ENCODE measurements around the gene TRABD2B. TPM values are rescaled to one million over a fixed set of nuclear protein-coding genes. Genes with fewer than 3 reads are reported as not detected.

Gene TRABD2B
- total RNA-seq, 1 donor from 2014 or later = not detected

DNA sequence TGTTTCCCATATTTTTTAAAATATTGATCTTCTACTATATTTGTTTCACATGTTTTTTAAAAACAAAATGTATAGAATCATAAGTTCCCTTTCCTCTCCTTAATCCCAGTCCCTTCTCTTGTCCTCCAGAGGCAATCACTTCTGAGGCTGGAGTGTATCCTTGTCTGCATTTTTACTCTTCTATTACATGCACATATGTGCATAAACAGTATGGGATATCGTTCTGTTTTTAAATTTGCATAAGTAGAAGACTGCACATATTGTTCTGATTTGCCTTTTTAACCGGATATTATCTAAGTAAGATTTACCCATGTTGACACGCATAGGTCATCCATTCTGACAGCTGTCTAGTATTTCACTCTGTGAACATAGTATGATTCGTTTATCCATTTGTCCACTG is 142.0 kb downstream of the TRABD2B start:
- DNase-seq (ENCODE audit: low read depth) = no peak

DNA sequence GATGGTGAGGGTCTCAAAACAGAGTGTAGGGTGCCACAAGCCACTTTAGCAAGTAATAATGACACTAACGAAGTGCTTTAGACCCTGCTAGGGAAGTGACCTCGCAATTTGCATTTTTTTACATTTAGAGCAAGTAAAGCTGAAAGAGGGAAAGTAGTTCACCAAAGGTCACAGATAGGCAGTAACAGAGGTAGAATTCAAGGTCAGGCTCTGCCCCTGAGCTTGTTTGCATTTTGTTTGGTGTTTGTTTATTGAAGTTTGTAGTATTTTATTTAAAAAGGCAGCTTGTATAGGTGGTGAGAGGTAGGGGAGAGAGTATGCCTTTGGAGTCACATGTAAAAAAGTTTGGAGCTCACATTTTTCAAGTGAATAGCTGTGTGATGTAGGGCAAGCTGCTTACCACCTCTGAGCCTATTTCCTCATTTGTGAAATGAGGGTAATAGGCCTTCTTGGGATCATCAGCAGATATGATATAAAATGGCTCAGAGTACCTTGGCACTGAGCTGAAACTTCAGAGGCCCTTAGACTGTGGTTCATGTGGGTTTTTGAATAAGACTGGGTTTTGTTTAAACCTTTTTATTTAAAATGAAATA is 142.5 kb downstream of the TRABD2B start:
- no peak for DNase-seq (ENCODE audit: low read depth)

GRCh38 chr1:47853852-47854251 is 143.3 kb downstream of the TRABD2B start:
- DNase-seq (ENCODE audit: low read depth) = no peak

GRCh38 chr1:47853059-47853458 is 144.1 kb downstream of the TRABD2B start:
- DNase-seq (ENCODE audit: low read depth) = no peak

- DNase-seq (ENCODE audit: low read depth) = no peak
Observed at GRCh38 chr1:47852006-47852718, 145.0 kb downstream of the TRABD2B start.

GRCh38 chr1:47850451-47850850 is 146.7 kb downstream of the TRABD2B start:
- DNase-seq (ENCODE audit: low read depth) = no peak

DNA sequence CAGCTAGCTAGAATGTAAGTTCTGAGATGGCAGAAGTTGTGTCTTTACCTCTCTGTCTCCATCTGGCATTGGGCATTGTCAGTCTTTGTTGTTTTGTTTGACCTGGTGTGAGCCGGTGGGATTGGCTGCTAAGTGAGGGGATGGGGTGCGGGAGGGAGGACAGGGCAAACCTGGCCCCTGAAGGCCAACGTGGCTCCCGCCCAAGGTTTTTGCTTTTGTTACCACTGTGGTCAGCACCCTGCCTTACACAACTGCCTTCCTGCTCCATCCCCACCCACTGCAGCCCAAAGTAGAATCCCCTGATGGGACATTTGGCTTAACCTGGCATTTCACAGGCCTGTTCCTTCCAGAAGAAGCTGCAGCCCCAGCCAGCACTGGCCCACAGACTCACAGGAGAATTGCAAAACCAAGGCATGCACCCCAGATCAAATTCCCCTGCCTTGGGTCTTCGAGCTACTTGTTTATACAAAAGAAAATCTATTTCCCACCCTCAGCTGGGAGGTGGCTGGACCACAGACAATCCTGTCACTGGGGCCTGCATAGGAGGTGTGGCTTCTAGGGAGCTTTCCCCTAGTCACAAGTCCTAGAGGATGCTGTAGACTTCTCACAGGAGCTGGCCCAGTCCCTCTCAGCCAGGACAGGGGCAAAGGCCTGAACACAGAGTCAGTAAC is 147.5 kb downstream of the TRABD2B start:
- DNase-seq (ENCODE audit: low read depth) = no peak

GRCh38 chr1:47849005-47849521 is 148.1 kb downstream of the TRABD2B start:
- no peak for DNase-seq (ENCODE audit: low read depth)

DNA sequence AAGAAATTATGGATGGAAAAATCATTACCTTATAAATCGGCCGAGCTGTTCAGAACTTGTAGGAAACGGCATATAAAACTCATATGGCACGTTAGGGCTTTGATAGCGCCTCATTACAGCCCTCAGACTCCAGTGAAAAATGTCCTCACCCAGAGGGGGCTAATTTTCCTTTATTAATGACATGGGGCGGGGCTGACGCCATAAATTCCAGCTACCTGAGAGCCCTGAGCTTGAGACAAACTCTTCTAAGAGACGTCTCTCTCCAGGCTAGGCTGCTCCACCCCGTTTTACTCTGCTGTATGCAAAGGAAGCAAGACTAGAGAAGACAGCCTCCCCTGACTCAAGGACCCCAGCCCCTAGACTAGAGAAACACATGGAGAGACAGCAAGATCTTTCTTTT is 149.4 kb downstream of the TRABD2B start:
- no peak for DNase-seq (ENCODE audit: low read depth)

- no peak for DNase-seq (ENCODE audit: low read depth)
Observed at GRCh38 chr1:47844558-47844955, 152.6 kb downstream of the TRABD2B start.

- no peak for DNase-seq (ENCODE audit: low read depth)
Observed at GRCh38 chr1:47843781-47844557, 153.2 kb downstream of the TRABD2B start.

GRCh38 chr1:47843059-47843458 is 154.1 kb downstream of the TRABD2B start:
- DNase-seq (ENCODE audit: low read depth) = no peak

DNA sequence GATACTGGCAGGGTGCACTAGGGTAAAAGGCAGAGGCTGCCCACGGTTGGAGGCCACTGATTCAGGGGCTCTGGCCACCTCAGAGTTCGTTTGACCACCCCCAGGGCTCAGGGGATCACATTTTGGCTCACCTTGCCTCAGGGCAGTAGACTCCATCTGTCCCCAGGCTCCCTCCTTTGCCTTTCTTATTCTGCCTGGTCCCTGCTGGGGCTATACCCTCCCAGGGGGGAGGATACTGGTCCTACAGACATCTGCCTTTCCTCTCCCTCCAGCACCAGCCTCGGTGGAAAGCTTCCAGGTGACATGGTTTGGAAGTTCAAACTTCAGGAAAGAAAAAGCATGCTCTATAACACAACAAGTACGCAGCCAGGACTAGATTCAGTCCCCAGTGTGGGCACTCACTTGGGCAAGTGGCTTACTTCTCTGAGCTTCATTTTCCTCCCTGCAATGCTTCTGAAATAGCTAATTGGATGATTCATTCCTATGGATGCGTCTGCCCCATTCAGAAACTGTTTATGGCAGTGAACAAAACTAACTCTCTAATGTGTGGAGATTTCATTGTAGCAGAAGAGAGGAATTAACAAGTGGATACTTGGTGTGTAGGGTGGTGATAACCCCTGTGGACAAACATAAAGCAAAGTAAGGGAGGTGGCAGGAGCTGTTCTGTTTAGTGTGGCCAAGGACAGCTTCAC is 154.8 kb downstream of the TRABD2B start:
- no peak for DNase-seq (ENCODE audit: low read depth)

GRCh38 chr1:47841356-47841755 is 155.8 kb downstream of the TRABD2B start:
- no peak for DNase-seq (ENCODE audit: low read depth)

DNA sequence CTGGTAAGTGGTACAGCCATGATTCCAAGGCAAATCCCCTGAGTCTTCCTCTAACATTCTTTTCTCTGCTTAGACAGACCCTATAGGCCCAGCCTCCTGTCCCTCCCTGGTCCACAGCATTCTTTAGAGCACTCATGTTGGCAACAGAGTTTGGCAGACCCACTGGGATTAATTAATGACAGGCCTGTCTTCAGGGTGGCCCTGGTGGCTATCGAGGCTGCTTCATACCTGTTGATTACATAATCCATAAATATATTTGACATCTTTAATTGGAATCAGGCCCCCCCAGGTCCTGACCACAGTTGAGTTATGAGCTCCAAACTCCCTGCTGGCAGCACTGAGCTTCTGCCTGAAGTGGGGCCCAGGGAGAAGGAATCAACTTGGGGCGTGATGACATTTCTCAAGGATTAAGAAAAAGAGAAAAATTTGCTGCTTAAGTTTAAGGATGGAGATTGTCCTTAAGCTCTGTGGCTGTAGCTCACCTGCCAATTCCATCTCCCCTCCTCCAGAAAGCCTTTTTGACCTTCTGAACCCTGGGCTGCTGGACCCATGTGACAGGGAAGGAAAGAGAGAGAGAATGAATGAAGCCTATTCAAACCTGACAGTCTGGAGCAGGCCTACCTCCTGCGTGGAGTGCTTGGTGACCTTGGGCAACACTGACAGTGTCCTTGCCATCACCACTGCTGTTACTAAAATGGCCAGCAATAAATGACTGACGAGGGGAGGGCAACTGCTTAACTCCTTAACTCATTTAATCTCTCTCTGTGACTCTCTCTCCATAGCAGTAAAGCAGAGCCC is 156.6 kb downstream of the TRABD2B start:
- no peak for DNase-seq (ENCODE audit: low read depth)

DNA sequence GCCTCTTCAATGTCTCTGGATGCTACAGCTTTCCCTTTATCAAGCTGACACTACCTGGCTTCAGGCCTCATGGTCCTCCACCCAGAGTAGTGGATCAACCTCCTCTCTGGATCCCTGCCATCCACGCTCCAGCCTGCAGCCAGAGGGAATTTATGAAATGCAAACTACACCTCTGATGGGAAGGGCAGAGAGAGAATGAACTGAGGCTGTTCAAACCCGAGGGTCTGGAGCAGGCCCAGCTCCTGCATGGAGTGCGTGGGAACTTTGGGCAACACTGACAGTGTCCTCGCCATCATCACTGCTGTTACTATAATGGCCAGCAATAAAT is 157.8 kb downstream of the TRABD2B start:
- DNase-seq (ENCODE audit: low read depth) = no peak

DNA sequence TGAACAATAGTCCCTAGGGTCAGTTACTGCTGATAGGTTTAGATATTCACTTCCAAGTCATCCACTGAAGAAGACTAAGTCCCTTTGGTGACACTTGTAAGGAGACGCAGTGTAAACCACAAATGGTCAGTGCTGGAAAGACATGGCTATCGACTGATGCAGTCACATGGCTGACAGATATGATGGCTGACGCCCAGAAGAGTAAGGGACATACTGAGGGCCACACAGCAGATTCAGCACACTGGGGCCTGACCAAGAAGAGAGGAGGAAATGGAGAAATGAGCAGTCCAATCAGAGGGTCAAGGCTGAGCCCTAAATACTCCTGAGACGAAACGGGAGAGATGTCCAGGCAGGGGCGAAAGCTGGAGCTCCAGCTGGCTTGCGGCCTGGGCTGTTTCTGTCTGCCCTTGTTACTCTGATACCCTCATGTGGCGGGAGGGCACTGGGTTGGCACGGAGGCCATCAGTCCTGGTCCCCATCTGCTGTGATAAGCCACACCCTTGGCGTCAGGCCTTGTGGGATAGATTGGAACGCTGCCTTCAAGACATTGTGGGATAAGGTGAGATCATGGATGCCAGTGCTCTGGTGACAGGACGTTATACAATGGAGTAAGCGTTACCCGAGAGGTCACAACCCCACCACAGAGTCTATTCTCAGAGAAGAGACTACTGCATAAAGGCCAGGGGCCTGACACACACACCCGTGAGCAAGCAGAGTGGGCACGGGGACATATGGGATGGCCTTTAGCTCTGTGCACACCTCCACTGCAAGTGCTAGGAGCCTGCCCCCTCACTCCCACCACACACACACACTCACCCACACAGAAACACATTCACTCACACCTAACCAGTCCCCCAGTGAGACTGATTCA is 158.4 kb downstream of the TRABD2B start:
- DNase-seq (ENCODE audit: low read depth) = peak; percentile 14

DNA sequence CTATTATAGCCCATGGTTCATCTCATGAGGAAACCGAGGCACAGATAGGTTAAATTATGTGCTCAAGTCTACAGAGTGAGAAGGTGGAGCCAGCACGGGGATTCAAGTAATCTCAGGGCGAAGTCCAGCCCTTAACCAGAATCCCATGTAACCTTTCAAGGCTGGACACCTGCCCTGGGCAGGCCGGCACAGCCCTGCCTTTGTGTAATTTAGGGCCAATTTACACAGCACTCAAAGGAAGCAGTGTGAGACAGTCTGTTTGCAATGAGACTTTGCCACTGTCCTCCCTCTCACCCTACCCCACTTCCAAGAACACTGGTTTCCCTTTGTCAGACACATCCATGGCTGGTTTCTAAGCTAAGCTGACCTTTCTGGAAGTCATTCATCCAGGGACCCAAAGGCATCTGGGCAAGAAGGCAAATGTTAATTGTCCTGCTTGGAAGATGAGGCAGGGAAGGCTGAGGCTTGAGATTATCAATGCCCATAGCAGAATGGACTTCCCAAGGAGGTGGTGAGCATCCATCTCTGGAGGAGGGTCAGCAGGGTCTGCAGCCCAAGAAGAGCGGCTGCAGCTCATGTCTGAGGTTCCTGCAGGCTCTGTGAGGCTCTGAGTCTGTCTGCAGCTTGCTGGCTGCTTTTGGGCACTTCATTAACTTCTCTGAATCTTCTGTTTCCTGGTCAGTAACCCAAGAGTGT is 159.2 kb downstream of the TRABD2B start:
- no peak for DNase-seq (ENCODE audit: low read depth)
